Renal pelvis (tissue), 12 donors: ENCODE results near the gene FLVCR1. TPM values are rescaled to one million over a fixed set of nuclear protein-coding genes. Genes with fewer than 3 reads are reported as not detected.
"Not testable (repeated sequence)": the region's sequence is repeated elsewhere in the genome, so short reads cannot be mapped to it uniquely, and the experiment has no call there.

Experiments
- DNase-seq: peaks from one replicate; pipeline ENCODE4 v3.0.0-alpha.2; 2013
- long read RNA-seq, 16 experiments: transcript quantifications; one replicate each; lab custom pipeline, GENCODE V29; 2026
- polyA plus RNA-seq, 3 donors: library from polyadenylated mRNA; unstranded; fragments of 120-200 nt; gene quantifications; one replicate each; pipeline ENCODE4 v1.2.1, GENCODE V29; 2013; ENCODE audit not compliant: insufficient read length in 3 of 3

FLVCR1 gene
- polyA plus RNA-seq: 10 to 100 TPM; 15.1 to 32.3 (median 28.2) TPM
- long read RNA-seq, donor 1, full-length matches to known transcripts: 1 of 1 reads
- long read RNA-seq, donor 1, partial matches to known transcripts: 0 of 1 reads
- long read RNA-seq, donor 1, other reads (novel, unspliced or antisense): 0 of 1 reads
- long read RNA-seq, donor 2, full-length matches to known transcripts: 4 of 4 reads
- long read RNA-seq, donor 2, partial matches to known transcripts: 0 of 4 reads
- long read RNA-seq, donor 2, other reads (novel, unspliced or antisense): 0 of 4 reads
- long read RNA-seq, donor 3: 0 reads
- long read RNA-seq, donor 4, full-length matches to known transcripts: 1 of 9 reads
- long read RNA-seq, donor 4, partial matches to known transcripts: 8 of 9 reads
- long read RNA-seq, donor 4, other reads (novel, unspliced or antisense): 0 of 9 reads
- long read RNA-seq, donor 5, full-length matches to known transcripts: 1 of 1 reads
- long read RNA-seq, donor 5, partial matches to known transcripts: 0 of 1 reads
- long read RNA-seq, donor 5, other reads (novel, unspliced or antisense): 0 of 1 reads
- long read RNA-seq, donor 6, full-length matches to known transcripts: 2 of 2 reads
- long read RNA-seq, donor 6, partial matches to known transcripts: 0 of 2 reads
- long read RNA-seq, donor 6, other reads (novel, unspliced or antisense): 0 of 2 reads
- long read RNA-seq, donor 7, full-length matches to known transcripts: 2 of 8 reads
- long read RNA-seq, donor 7, partial matches to known transcripts: 6 of 8 reads
- long read RNA-seq, donor 7, other reads (novel, unspliced or antisense): 0 of 8 reads
- long read RNA-seq, donor 8, full-length matches to known transcripts: 1 of 1 reads
- long read RNA-seq, donor 8, partial matches to known transcripts: 0 of 1 reads
- long read RNA-seq, donor 8, other reads (novel, unspliced or antisense): 0 of 1 reads
- long read RNA-seq, donor 9, full-length matches to known transcripts: 4 of 4 reads
- long read RNA-seq, donor 9, partial matches to known transcripts: 0 of 4 reads
- long read RNA-seq, donor 9, other reads (novel, unspliced or antisense): 0 of 4 reads
- long read RNA-seq, donor 10, partial matches to known transcripts: 5 of 5 reads
- long read RNA-seq, donor 10, other reads (novel, unspliced or antisense): 0 of 5 reads
- long read RNA-seq, donor 11, full-length matches to known transcripts: 2 of 2 reads
- long read RNA-seq, donor 11, partial matches to known transcripts: 0 of 2 reads
- long read RNA-seq, donor 11, other reads (novel, unspliced or antisense): 0 of 2 reads
- long read RNA-seq, donor 12, full-length matches to known transcripts: 2 of 18 reads
- long read RNA-seq, donor 12, partial matches to known transcripts: 16 of 18 reads
- long read RNA-seq, donor 12, other reads (novel, unspliced or antisense): 0 of 18 reads
- long read RNA-seq, donor 13, full-length matches to known transcripts: 2 of 2 reads
- long read RNA-seq, donor 13, partial matches to known transcripts: 0 of 2 reads
- long read RNA-seq, donor 13, other reads (novel, unspliced or antisense): 0 of 2 reads
- long read RNA-seq, donor 14: 0 reads
- long read RNA-seq, donor 15, full-length matches to known transcripts: 1 of 1 reads
- long read RNA-seq, donor 15, partial matches to known transcripts: 0 of 1 reads
- long read RNA-seq, donor 15, other reads (novel, unspliced or antisense): 0 of 1 reads
- long read RNA-seq, donor 16: 0 reads

- DNase-seq: peak; percentile 97
These were observed at the start of gene FLVCR1 for GRCh38 chr1:212857992-212858460. TSS of gene FLVCR1 (plus strand) at chr1:212858275. CDS start at chr1:212858453, 178 bp downstream.

GRCh38 chr1:212814537-212815334, 43.3 kb upstream of the FLVCR1 start:
- DNase-seq: no peak

- no peak for DNase-seq
These were observed 41.4 kb upstream of the FLVCR1 start for GRCh38 chr1:212816567-212817278.

GRCh38 chr1:212819726-212820125, 38.3 kb upstream of the FLVCR1 start:
- no peak for DNase-seq

GRCh38 chr1:212820969-212821368, 37.1 kb upstream of the FLVCR1 start:
- DNase-seq: no peak

- DNase-seq: no peak
These were observed 35.1 kb upstream of the FLVCR1 start for GRCh38 chr1:212822956-212823355.

GRCh38 chr1:212824201-212824600, 33.9 kb upstream of the FLVCR1 start:
- DNase-seq: no peak

GRCh38 chr1:212825798-212826452, 32.1 kb upstream of the FLVCR1 start:
- no peak for DNase-seq

- DNase-seq: no peak
These were observed 30.8 kb upstream of the FLVCR1 start for GRCh38 chr1:212827171-212827776.

- no peak for DNase-seq
These were observed 30.2 kb upstream of the FLVCR1 start for GRCh38 chr1:212827831-212828278.

- no peak for DNase-seq
These were observed 29.7 kb upstream of the FLVCR1 start for GRCh38 chr1:212828395-212828794.

- not testable (repeated sequence) for DNase-seq
These were observed 24.6 kb upstream of the FLVCR1 start for GRCh38 chr1:212833211-212834207.

- no peak for DNase-seq
These were observed 19.9 kb upstream of the FLVCR1 start for GRCh38 chr1:212838145-212838544.

GRCh38 chr1:212844521-212844920, 13.6 kb upstream of the FLVCR1 start:
- DNase-seq: not testable (repeated sequence)

- DNase-seq: no peak
These were observed 10.5 kb upstream of the FLVCR1 start, which contains the start of gene SPATA45 for GRCh38 chr1:212847549-212847948. TSS of gene SPATA45 (minus strand) at chr1:212847649. CDS start at chr1:212836149, 11,500 bp downstream.

GRCh38 chr1:212852105-212852688, 5.9 kb upstream of the FLVCR1 start:
- no peak for DNase-seq
